ENCODE data around the gene LYPD1.

- TF ChIP-seq CTCF (conservative IDR thresholded peaks at IDR 0.05) (no peak), EZH2 (IDR thresholded peaks at IDR 0.05; ENCODE audit: low read depth) (no peak)
Observed at GRCh38 chr2:132599556-132599955, 70.4 kb downstream of the LYPD1 start.

Data from PC-9 (cell line).